GOT3 (cell line): ENCODE data around the gene EN2.

Experiments used
- DNase-seq: peaks from one replicate; lab custom pipeline; 2025; ENCODE audit warnings: mixed read lengths; lab: John Stamatoyannopoulos, UW

Gene EN2

GRCh38 chr7:155509359-155509724 lies 51.4 kb downstream of the EN2 start:
- DNase-seq, result no peak

- DNase-seq, result no peak
These were observed 52.0 kb downstream of the EN2 start for GRCh38 chr7:155509725-155510551.

GRCh38 chr7:155510975-155511701 lies 53.2 kb downstream of the EN2 start:
- no peak for DNase-seq

- no peak for DNase-seq
These were observed 53.7 kb downstream of the EN2 start for GRCh38 chr7:155511702-155511996.

- DNase-seq, result no peak
These were observed 54.4 kb downstream of the EN2 start for GRCh38 chr7:155512246-155512887.

- DNase-seq, result no peak
These were observed 55.8 kb downstream of the EN2 start for GRCh38 chr7:155513543-155514285.

- no peak for DNase-seq
These were observed 56.4 kb downstream of the EN2 start for GRCh38 chr7:155514296-155514695.
